Measurements from ENCODE around the gene ATPAF1. TPM values are rescaled to one million over a fixed set of nuclear protein-coding genes. Genes with fewer than 3 reads are reported as not detected.
A peak's percentile ranks its signal among the peaks of the same experiment; 100 is the strongest.

Gene ATPAF1
- total RNA-seq, 1 donor = 53.6 TPM

GRCh38 chr1:46603858-46604549 is 64.2 kb downstream of the ATPAF1 start, which contains the start of gene MKNK1:
Gene MKNK1 (minus strand): TSS chr1:46604268. CDS start chr1:46583327, 20,941 bp downstream.
- Histone ChIP-seq H3K4me1 (ENCODE audit: insufficient read depth, low read length) (peaks cover 6% of the 10 kb centered on the region), H3K27ac (ENCODE audit: low read depth, low read length) (peak within 1 kb of the TSS; percentile 54), H3K4me2 (ENCODE audit: insufficient read depth, low read length) (peak within 1 kb of the TSS; percentile 76), H2AFZ (ENCODE audit: low read length) (peak within 1 kb of the TSS; percentile 91), H3K79me2 (ENCODE audit: insufficient read depth, low read length) (peaks cover 21% of the 10 kb centered on the region), H4K20me1 (ENCODE audit: insufficient read depth, low read length) (peaks cover 2% of the 10 kb centered on the region), H3K36me3 (ENCODE audit: insufficient read depth, low read length) (peaks cover 16% of the 10 kb centered on the region), H3K27me3 (ENCODE audit: insufficient read depth, low read length) (no peaks in the 10 kb centered on the region), H3K9me3 (ENCODE audit: low read depth, low read length) (no peaks in the 10 kb centered on the region), H3K4me3 (ENCODE audit: insufficient read depth, low read length) (peak within 1 kb of the TSS; percentile 95)
- TF ChIP-seq CTCF (IDR thresholded peaks at IDR 0.05; ENCODE audit: extremely low read depth, low read depth, low read length) = no peak
- DNase-seq (ENCODE audit: insufficient read length, low spot score, missing footprints) = peak; percentile 100

DNA sequence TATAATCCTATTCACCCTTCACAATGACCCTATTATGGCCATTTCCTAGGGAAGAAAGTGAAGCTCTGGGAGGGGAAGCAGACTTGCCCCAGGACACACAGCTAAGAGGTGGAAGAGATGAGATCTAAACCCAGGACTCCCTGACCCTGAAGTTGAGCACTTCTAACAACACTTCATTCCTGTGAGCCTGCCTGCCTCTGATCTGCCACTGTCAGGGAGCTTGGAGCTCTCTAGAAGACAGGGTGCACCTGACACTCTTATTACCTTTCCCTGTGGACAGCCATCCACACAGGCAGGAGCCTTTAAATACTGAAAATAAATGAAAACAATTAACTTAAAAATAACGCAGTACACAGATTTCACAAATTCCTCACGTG is 64.7 kb downstream of the ATPAF1 start:
- no peak for DNase-seq (ENCODE audit: insufficient read length, low spot score, missing footprints)
- H3K9me3 ChIP-seq (ENCODE audit: low read depth, low read length) = no peaks in the 10 kb centered on the region
- peaks cover 2% of the 10 kb centered on the region for H4K20me1 ChIP-seq (ENCODE audit: insufficient read depth, low read length)
- H2AFZ ChIP-seq (ENCODE audit: low read length) = peak overlapping the region; percentile 91
- no peaks in the 10 kb centered on the region for H3K27me3 ChIP-seq (ENCODE audit: insufficient read depth, low read length)
- H3K4me1 ChIP-seq (ENCODE audit: insufficient read depth, low read length) = peaks cover 6% of the 10 kb centered on the region
- H3K79me2 ChIP-seq (ENCODE audit: insufficient read depth, low read length) = peaks cover 26% of the 10 kb centered on the region
- no peak for TF ChIP-seq CTCF (IDR thresholded peaks at IDR 0.05; ENCODE audit: extremely low read depth, low read depth, low read length)
- H3K4me3 ChIP-seq (ENCODE audit: insufficient read depth, low read length) = peak overlapping the region; percentile 95
- H3K27ac ChIP-seq (ENCODE audit: low read depth, low read length) = no peak overlapping the region
- peak overlapping the region; percentile 76 for H3K4me2 ChIP-seq (ENCODE audit: insufficient read depth, low read length)
- H3K36me3 ChIP-seq (ENCODE audit: insufficient read depth, low read length) = peaks cover 11% of the 10 kb centered on the region

DNA sequence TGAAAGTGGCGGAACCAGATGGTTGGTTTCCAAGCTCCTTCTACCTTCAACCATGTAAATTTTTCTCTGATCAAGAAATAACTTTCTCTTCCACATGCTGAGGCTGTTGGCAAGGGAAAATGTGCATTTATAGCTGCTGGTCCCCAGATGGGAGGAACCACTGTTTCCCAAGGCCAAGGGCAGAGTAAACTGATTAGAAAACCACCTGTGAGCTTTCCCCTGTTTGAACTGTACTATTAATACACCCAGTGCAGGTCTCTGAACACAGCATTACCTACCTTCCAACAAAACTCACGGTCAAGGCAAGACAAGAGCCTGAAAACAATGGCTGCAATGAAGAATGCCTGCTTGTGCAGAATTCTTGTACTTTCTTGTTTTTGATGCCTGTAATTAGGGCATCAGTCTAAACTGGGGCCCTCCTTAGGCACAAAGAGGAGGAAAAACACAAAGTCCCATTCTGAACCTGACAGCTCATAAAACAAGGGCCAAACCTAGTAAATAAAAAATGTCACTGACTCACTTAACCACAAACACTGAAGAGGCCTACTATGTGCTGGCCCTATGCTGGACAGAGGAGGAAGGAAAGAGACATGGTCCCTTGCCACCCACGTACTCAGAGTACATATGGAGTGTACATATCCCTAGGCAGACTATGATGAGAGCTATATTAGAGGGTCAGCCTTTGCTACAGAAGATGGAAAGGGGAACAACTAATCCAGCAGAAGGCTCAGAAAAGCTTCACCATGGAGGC is 66.7 kb downstream of the ATPAF1 start:
- H3K36me3 ChIP-seq (ENCODE audit: insufficient read depth, low read length) = no peaks in the 10 kb centered on the region
- H2AFZ ChIP-seq (ENCODE audit: low read length) = no peak overlapping the region
- no peaks in the 10 kb centered on the region for H3K9me3 ChIP-seq (ENCODE audit: low read depth, low read length)
- no peak overlapping the region for H3K27ac ChIP-seq (ENCODE audit: low read depth, low read length)
- H3K27me3 ChIP-seq (ENCODE audit: insufficient read depth, low read length) = no peaks in the 10 kb centered on the region
- no peak overlapping the region for H3K4me3 ChIP-seq (ENCODE audit: insufficient read depth, low read length)
- peaks cover 6% of the 10 kb centered on the region for H3K4me1 ChIP-seq (ENCODE audit: insufficient read depth, low read length)
- TF ChIP-seq CTCF (IDR thresholded peaks at IDR 0.05; ENCODE audit: extremely low read depth, low read depth, low read length) = no peak
- H3K4me2 ChIP-seq (ENCODE audit: insufficient read depth, low read length) = no peak overlapping the region
- peaks cover 31% of the 10 kb centered on the region for H3K79me2 ChIP-seq (ENCODE audit: insufficient read depth, low read length)
- H4K20me1 ChIP-seq (ENCODE audit: insufficient read depth, low read length) = peaks cover 2% of the 10 kb centered on the region
- DNase-seq (ENCODE audit: insufficient read length, low spot score, missing footprints) = no peak
